GM12865 (cell line): ENCODE data around the gene CCT5.

Experiments used
- DNase-seq: peaks from one replicate; pipeline ENCODE4 v3.0.0; 2010; ENCODE audit warnings: low read depth
- H3K4me3 ChIP-seq: 2 replicates; pipeline ENCODE4 v1.5.1; 2011; ENCODE audit warnings: mild to moderate bottlenecking, low read depth, low read length, control low read depth
- TF ChIP-seq, protein P1 (sequence below): IDR thresholded peaks from 2 replicates; pipeline ENCODE4 v1.5.1; 2011; ENCODE audit warnings: low read length, control low read depth, low read depth, inconsistent platforms; ENCODE audit not compliant: insufficient read depth; ENCODE audit errors: missing control alignments

CCT5 gene

DNA sequence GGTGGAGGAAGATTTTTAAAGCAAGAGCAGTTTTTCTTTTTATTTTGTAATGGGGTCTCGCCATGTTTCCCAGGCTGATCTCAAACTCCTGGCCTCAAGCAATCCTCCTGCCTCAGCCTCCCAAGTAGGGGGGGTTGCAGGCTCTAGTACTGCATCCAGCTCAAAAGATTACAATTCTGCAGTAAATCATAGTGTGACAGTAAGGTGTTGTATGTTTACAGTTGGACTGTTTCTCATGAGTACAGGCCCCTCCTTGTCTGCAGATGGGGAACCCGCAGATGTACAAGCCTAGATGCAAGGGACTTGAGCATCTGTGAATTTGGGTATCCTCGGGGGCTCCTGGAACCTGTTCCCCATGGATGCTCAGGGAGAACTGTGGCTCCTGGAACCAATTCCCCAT lies 3.3 kb downstream of the CCT5 start:
- no peak for DNase-seq

DNA sequence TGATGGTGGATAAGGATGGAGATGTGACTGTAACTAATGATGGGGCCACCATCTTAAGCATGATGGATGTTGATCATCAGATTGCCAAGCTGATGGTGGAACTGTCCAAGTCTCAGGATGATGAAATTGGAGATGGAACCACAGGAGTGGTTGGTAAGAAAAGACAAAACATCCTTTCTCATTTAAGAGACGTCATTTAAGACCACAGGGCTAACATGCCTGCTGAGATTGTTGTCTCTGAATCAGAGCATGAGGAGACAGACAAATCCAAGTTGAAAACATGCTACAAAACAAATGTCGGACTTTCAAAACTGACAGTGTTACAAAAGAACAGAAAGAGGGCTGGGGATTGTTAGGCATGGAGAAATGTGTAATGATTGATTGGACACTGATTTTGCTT lies 4.6 kb downstream of the CCT5 start:
- no peak for DNase-seq
- H3K4me3 ChIP-seq: no peak overlapping the region
- TF ChIP-seq, protein P1, sequence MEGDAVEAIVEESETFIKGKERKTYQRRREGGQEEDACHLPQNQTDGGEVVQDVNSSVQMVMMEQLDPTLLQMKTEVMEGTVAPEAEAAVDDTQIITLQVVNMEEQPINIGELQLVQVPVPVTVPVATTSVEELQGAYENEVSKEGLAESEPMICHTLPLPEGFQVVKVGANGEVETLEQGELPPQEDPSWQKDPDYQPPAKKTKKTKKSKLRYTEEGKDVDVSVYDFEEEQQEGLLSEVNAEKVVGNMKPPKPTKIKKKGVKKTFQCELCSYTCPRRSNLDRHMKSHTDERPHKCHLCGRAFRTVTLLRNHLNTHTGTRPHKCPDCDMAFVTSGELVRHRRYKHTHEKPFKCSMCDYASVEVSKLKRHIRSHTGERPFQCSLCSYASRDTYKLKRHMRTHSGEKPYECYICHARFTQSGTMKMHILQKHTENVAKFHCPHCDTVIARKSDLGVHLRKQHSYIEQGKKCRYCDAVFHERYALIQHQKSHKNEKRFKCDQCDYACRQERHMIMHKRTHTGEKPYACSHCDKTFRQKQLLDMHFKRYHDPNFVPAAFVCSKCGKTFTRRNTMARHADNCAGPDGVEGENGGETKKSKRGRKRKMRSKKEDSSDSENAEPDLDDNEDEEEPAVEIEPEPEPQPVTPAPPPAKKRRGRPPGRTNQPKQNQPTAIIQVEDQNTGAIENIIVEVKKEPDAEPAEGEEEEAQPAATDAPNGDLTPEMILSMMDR: no peak

More for the DNA sequence above, 3.3 kb downstream of the CCT5 start:
- TF ChIP-seq, protein P1: no peak
- H3K4me3 ChIP-seq: no peak overlapping the region

DNA sequence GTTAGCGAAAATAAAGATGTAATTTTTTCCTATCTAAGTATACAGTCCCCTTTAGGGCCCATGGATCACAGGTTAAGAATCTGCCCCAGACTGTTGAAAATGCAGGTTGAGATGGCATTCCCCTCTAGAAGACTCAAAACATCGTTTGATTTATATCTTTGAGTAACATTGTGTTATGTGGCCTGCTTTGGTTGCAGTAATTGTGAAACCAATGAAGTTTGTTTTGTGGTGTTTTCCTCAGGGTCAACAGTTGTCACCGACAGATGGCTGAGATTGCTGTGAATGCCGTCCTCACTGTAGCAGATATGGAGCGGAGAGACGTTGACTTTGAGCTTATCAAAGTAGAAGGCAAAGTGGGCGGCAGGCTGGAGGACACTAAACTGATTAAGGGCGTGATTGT lies 7.8 kb downstream of the CCT5 start:
- DNase-seq: no peak
- TF ChIP-seq, protein P1: no peak
- H3K4me3 ChIP-seq: no peak overlapping the region

GRCh38 chr5:10259899-10260298 lies 9.8 kb downstream of the CCT5 start:
- H3K4me3 ChIP-seq: no peak overlapping the region
- TF ChIP-seq, protein P1: no peak
- DNase-seq: no peak

GRCh38 chr5:10261065-10261464 lies 11.0 kb downstream of the CCT5 start:
- no peak for DNase-seq
- TF ChIP-seq, protein P1: no peak
- H3K4me3 ChIP-seq: no peak overlapping the region

DNA sequence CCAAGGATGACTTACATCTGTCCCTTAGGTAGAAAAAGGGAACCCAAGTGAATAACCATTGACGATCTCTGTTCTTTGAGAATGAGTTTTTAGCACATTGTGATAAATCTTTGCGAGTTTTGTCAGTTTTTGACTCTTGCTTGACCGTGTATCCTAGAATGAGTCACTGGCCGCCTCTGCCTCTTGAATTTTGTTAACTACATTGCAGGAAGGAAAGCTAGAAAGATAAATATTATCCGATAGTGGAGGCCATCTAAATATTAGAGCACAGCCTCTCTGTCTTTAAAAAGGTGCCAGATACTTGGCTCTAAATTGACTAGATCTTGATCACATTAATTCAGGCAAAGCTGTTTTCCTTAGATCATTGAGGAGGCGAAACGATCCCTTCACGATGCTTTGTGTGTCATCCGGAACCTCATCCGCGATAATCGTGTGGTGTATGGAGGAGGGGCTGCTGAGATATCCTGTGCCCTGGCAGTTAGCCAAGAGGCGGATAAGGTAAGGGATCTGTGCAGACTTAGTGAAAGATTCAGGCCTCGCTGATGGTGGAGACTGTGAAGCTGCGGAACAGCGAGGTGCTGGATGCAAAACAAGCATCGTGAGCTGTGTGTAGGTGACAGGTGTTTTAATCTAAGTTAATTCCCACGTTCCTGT lies 12.2 kb downstream of the CCT5 start:
- DNase-seq: no peak
- TF ChIP-seq, protein P1: no peak
- no peak overlapping the region for H3K4me3 ChIP-seq

GRCh38 chr5:10262995-10263394 lies 12.9 kb downstream of the CCT5 start:
- no peak for DNase-seq
- no peak overlapping the region for H3K4me3 ChIP-seq
- TF ChIP-seq, protein P1: no peak
